GM23248 (cell line): Measurements from ENCODE around the gene ZNF669.

ENCODE experiments used
- EZH2 ChIP-seq: fragments of 200-600 bp; sonication (generic); IDR thresholded peaks from 2 replicates; pipeline ENCODE4 v1.6.1; 2018; ENCODE audit warnings: antibody characterized with exemption, mild to moderate bottlenecking; ENCODE audit not compliant: insufficient read depth, poor library complexity, severe bottlenecking
- EZH2phosphoT487 ChIP-seq: fragments of 200-600 bp; sonication (generic); IDR thresholded peaks from 2 replicates; pipeline ENCODE4 v1.6.1; 2018; ENCODE audit warnings: antibody characterized with exemption, moderate library complexity, mild to moderate bottlenecking, low read depth; ENCODE audit not compliant: insufficient read depth

DNA sequence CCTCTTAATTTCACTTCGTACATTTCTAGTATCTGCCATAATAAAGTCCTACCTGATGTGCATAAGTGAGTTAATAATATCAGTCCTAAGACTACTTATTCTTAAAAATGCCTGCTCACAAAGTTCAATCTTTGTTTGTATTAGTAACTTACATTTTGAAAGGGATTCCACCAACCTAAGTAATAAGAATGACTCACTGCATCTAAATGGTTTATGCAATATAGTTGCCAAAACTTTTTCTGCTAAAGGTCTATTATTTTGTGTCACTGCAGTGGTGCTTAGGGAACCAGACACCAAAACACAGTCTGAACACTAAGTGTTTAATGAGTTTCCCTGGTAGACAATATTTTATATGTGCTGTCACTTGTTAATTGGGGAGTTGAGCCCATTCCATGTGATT is 1.8 kb downstream of the ZNF669 start:
- TF ChIP-seq EZH2 (no peak), EZH2phosphoT487 (no peak)
